HG02970 (cell line): ENCODE measurements around the gene TTC13.
A peak's percentile ranks its signal among the peaks of the same experiment; 100 is the strongest.

Experiments used
- ATAC-seq: cut with Tn5 transposase; IDR thresholded peaks from one replicate; pipeline ENCODE4 v1.9.1; 2021; ENCODE audit warnings: mild to moderate bottlenecking, moderate library complexity, moderate number of reproducible peaks; ENCODE audit not compliant: unreplicated experiment, low FRiP score

TTC13 gene

DNA sequence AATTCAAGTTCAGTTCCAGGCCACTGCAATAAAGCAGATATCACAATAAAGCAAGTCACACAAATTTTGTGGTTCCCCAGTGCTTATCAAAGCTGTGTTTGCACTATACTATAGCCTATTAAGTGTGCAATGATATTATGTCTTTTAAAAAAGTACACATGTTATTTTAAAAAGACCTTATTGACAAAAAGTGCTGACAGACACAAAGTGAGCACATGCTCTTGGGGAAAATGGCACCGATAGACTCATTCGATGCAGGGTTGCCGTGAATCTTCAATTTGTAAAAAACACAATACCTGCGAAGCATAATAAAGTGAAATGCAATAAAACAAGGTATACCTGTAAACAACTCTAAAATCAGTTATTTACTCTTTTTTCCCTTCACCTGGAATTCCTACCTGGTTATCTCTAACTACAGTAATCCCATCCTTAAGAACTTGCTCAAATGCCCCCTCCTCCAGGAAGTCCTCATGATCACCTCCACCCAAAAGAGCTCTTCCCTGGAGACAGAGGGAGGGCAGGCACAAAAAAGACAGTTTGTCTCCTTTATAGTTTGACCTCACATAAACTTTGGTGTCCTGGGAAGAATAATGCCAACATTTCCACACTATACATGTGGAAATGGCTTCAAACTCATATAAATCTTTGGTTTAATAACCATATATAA, 100.6 kb downstream of the TTC13 start:
- ATAC-seq, result no peak

- no peak for ATAC-seq
Measured at GRCh38 chr1:230877146-230877923, 101.3 kb downstream of the TTC13 start.

GRCh38 chr1:230876660-230877059, 102.0 kb downstream of the TTC13 start:
- no peak for ATAC-seq

GRCh38 chr1:230875370-230875769, 103.3 kb downstream of the TTC13 start:
- ATAC-seq, result no peak

DNA sequence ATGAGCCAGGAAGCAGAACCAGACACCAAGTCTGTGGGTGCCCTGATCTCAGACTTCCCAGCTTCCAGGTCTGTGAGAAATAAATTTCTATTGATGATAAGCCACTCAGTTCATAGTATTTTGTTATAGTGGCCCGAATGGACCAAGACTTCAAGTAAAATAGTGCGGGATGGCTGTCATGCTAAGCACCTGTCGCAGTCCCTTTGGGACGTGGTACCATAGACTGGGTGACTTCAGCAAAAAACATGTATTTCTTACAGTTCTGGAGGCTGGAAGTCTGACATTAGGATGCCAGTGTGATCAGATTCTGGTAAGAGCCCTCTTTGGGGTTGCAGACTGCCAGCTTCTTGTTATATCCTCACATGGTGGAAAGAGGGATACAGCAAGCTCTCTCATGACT, 107.7 kb downstream of the TTC13 start:
- no peak for ATAC-seq

GRCh38 chr1:230869500-230869899, 109.2 kb downstream of the TTC13 start:
- ATAC-seq, result no peak

- ATAC-seq, result peak; percentile 37
Measured at GRCh38 chr1:230868736-230869385, 109.8 kb downstream of the TTC13 start.

GRCh38 chr1:230867903-230868735, 110.5 kb downstream of the TTC13 start, which contains the start of gene C1orf198:
Gene C1orf198, minus strand, starts transcription at chr1:230868521. Its CDS starts 9 bp downstream, at chr1:230868512.
- ATAC-seq, result peak; percentile 74

DNA sequence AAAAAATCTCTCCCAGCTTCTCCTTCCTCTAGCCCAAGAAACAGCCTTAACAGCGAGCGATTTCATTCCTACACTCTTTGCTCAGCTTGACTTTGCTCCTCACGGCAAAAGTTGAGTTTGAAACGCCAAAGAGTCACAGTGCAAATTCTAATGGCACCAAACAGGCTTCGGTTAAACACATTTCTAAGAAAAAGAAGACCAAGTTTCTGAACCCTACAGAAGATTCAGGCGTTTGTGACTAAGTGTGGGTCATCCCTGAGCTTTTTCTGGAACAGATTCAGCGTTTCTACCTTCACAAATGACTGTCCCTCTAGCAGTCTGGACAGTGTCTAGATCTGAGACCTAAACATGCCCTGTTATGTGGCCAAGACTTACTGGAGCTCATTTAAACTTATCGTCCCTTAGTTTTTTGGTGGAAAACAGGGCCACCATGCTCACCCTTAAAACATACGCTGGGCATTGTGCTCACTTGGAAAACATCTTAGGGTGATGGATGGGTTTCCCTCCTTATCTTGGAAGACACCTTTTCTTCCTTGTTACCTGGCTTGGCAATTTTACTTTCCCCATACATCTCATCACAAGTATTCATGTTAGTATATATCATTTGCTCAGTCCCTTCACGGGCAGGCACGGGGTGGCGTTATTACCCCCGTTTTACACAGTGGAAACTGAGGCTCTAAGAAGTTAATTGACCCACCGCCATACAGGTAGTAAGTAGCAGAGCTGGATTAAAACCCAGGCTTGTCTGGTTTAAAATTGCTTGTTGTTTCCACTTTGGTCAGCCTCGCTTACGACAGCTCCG, 111.4 kb downstream of the TTC13 start:
- no peak for ATAC-seq

DNA sequence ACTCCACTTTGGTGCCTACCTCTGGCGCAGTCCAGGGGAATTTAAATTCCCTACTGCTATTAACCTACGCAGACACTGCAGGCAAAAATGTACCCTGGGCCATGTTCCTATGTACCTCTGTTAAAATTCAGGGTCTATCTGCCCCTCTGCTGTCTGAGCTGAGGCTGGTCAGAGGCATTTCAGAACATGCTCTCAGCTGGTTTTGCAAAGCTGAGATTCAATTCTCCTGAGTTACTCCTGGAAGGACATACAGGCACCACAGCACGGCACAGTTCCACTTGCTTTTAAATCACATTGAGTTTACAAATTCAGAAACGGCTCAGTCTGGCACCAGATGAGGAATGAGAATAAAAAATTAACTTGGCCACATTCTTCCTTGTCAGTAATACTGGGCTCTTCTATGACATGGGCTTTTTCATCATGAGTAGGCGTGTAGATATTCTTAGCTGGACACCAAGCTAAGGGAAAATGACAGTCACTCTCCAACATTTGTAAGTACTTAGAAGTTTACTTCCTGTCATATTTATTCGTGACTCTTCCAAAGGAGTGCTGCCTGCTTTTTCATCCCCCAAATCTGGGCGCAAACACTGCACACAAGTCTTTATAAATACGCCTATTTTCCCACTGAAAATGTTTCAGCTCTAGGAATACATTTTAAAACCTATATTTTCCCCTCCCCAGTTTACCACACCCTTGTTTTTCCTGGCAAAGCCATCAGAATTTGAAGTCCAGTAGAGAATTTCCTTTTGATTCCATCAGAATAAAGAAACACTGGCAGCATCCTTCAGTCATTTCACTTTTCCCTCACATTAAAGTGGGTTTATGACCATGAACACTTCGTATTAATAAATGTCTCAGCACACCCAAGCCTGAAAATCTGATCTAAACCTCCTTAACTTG, 112.2 kb downstream of the TTC13 start:
- ATAC-seq, result no peak

GRCh38 chr1:230865062-230865817, 113.4 kb downstream of the TTC13 start:
- ATAC-seq, result no peak

- no peak for ATAC-seq
Measured at GRCh38 chr1:230864441-230864840, 114.2 kb downstream of the TTC13 start.

GRCh38 chr1:230863449-230863848, 115.2 kb downstream of the TTC13 start:
- no peak for ATAC-seq

DNA sequence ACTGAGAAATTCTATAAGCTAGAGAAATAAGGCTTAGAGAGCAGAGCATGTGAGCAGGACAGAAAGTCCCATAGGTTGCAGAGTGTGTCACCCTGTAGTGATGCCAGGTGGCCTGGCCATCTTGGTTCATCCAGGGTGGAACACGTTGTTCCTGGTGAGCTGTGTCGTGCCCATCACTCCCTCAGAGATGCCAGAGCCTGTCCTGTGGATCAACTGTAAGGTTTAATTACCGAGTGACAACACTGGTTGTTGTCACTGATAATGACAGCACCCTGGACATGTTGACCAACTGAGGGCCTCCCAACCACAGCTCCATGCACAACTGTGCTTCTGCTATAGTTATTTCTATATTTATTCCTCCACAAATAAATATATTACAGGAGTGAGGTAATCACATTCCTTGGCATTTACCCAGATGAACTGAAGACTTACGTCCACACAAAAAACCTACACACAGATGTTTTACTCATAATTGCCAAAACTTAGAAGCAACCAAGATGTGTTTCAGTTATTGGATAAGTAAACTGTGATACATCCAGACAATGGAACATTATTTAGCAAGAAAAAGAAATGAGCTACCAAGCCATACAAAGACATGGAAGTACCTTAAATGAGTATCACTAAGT, 116.6 kb downstream of the TTC13 start:
- ATAC-seq, result no peak

GRCh38 chr1:230861489-230861888, 117.2 kb downstream of the TTC13 start:
- no peak for ATAC-seq

- ATAC-seq, result no peak
Measured at GRCh38 chr1:230860617-230861384, 117.9 kb downstream of the TTC13 start.
